Coronary artery (tissue), 2 donors: ENCODE measurements around the gene ERC1.

Source experiments
- DNase-seq: peaks from one replicate; pipeline ENCODE4 v3.0.0-alpha.2; 2017; ENCODE audit warnings: low spot score
- H3K27ac ChIP-seq, 2 donors: fragments of 200-600 bp; sonication (generic); one replicate each; pipeline ENCODE4 v1.5.1; 2016 to 2019
- H3K4me3 ChIP-seq: fragments of 200-600 bp; sonication (generic); 2 replicates; pipeline ENCODE4 v1.5.1; 2016; ENCODE audit warnings: mild to moderate bottlenecking, moderate library complexity
- CTCF ChIP-seq: fragments of 200-600 bp; sonication (generic); IDR thresholded peaks from one replicate; pipeline ENCODE4 v1.5.1; 2019; ENCODE audit warnings: antibody characterized with exemption

ERC1 gene

GRCh38 chr12:1280059-1280458 lies 289.0 kb downstream of the ERC1 start:
- Histone ChIP-seq H3K4me3 (no peak overlapping the region), H3K27ac (no peak overlapping the region)
- TF ChIP-seq CTCF, result no peak
- DNase-seq, result no peak

DNA sequence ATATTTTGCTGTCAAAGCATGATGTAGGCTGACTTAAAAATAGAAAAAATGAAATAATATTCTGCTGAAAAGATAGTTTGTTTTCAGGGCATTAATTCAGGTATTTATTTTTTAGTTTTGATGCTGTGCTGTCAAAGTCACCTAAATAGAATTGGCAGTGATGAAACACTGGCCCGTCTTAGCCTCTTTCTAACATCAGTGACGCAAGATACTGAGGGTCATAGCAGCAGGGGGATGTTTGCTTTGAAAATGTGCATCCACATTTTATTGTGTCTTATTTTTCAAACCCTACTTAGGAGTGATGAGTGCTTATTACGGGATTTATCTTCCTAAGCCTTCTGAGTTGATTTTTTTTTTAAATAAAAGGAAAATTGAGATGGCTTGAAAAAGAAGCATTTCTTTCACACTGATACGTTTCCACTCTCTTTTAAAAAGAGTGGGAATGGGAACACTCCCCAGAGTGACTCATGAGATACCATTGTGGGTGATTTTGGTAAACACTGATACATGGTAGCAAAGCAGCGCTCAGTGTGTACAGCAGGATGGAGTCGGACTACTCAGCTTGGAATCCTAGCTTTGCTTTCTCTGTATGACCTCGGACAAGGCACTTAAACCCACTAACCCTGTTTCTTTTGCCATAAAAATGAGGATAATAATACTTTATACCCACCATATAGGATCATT lies 290.8 kb downstream of the ERC1 start:
- H3K27ac ChIP-seq, result peak overlapping the region; percentile 13 to 58
- no peak overlapping the region for H3K4me3 ChIP-seq
- no peak for DNase-seq
- no peak for TF ChIP-seq CTCF

GRCh38 chr12:1282670-1283315 lies 291.8 kb downstream of the ERC1 start:
- H3K27ac ChIP-seq, result peak overlapping the region in 1 of 2 donors; percentile 58
- TF ChIP-seq CTCF, result no peak
- no peak for DNase-seq
- no peak overlapping the region for H3K4me3 ChIP-seq

DNA sequence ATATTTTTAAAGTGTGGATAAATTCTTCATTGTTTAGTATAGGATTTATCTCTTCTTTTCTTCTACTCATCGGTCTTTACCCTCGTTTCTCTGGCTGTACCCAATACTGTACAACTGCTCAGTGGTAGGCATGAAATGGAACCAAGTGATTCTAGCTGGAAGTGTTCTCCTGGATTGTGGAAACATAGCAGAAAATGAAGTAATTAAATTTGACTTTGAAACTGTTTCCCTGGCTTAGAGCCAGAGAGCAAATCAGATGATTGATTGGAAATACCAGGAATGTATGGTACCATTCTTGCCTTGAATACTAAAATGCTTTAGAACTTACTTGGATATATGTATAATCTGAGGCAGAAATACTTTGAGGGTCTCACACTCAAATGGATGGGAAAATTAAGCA lies 292.3 kb downstream of the ERC1 start:
- no peak for TF ChIP-seq CTCF
- Histone ChIP-seq H3K4me3 (no peak overlapping the region), H3K27ac (no peak overlapping the region)
- DNase-seq, result no peak

DNA sequence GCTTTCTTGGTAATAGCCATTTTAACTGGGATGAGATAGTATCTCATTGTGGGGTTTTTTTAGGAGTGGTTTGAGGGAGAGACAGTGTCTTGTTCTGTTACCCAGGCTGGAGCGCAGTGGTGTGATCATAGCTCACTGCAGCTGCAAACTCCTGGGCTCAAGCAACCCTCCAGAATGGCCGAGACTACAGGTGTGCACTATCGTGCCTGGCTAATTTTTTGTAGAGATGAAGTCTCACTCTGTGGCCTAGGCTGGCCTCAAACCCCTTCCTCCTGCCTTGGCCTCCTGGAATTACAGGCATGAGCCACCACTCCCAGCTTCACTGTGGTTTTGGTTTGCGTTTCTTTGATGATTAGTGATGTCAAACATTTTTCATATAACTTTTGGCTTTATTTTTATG lies 293.6 kb downstream of the ERC1 start:
- H3K4me3 ChIP-seq, result no peak overlapping the region
- no peak for TF ChIP-seq CTCF
- no peak overlapping the region for H3K27ac ChIP-seq
- no peak for DNase-seq

GRCh38 chr12:1287446-1287975 lies 296.5 kb downstream of the ERC1 start:
- Histone ChIP-seq H3K27ac (no peak overlapping the region), H3K4me3 (no peak overlapping the region)
- TF ChIP-seq CTCF, result no peak
- no peak for DNase-seq

DNA sequence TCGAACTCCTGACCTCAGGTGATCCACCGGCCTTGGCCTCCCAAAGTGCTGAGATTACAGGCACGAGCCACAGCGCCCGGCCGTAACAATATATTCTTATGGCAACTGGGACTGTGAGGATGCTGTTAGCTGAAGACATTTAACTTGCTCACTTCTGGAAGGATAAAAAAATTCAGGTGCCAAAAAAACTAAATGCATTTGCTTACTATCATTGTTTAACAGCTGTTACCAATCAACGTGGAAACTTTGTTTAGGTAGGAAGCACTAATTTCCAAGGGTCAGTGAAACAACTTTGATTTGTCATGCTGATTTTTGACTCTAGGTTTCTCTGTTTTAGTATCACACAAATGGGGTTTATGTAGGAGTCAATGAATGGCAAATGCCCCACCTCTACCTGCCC lies 297.3 kb downstream of the ERC1 start:
- no peak overlapping the region for H3K4me3 ChIP-seq
- TF ChIP-seq CTCF, result no peak
- no peak overlapping the region for H3K27ac ChIP-seq
- no peak for DNase-seq
